Stomach (tissue), 9 donors: ENCODE measurements around the gene ENTPD6. TPM values are rescaled to one million over a fixed set of nuclear protein-coding genes. Genes with fewer than 3 reads are reported as not detected.
"Not testable (repeated sequence)": the region's sequence is repeated elsewhere in the genome, so short reads cannot be mapped to it uniquely, and the experiment has no call there.

Experiments used
- DNase-seq, 2 donors: peaks; one replicate each; pipeline versions ENCODE4 v3.0.0 to v3.0.0-alpha.2; 2013 to 2019
- H3K27ac ChIP-seq, 5 donors: fragments of 200-600 bp in 4 of 5; sonication (generic) in 4 of 5; one replicate each; pipeline ENCODE4 v1.5.1; 2013 to 2019; ENCODE audit warnings: mild to moderate bottlenecking in 1 of 5, moderate library complexity in 1 of 5
- H3K27me3 ChIP-seq, 3 donors: fragments of 200-600 bp; sonication (generic); one replicate each; pipeline ENCODE4 v1.5.1; 2017 to 2019; ENCODE audit warnings: mixed run types in 1 of 3
- H3K36me3 ChIP-seq, 4 donors: fragments of 200-600 bp; sonication (generic); 1 replicate in 3 of 4; 2 replicates in 1 of 4; pipeline ENCODE4 v1.5.1; 2016 to 2019
- H3K4me1 ChIP-seq, 4 donors: fragments of 200-600 bp; sonication (generic); one replicate each; pipeline ENCODE4 v1.5.1; 2016 to 2019
- H3K4me3 ChIP-seq, 4 donors: fragments of 200-600 bp; sonication (generic) in 3 of 4; one replicate each; pipeline ENCODE4 v1.5.1; 2016 to 2019; ENCODE audit warnings: mild to moderate bottlenecking in 1 of 4
- H3K9me3 ChIP-seq, 4 donors: fragments of 200-600 bp; sonication (generic); one replicate each; pipeline ENCODE4 v1.5.1; 2016 to 2019
- EP300 ChIP-seq: sonication (generic); formaldehyde crosslinking; IDR thresholded peaks from one replicate; pipeline ENCODE4 v1.6.1; 2017; ENCODE audit warnings: antibody characterized with exemption
- POLR2A ChIP-seq, 4 donors: fragments of 450-650 bp; IDR thresholded peaks; one replicate each; pipeline ENCODE4 v1.6.1; 2016; ENCODE audit warnings: antibody characterized with exemption in 4 of 4, control low read depth in 2 of 4, mild to moderate bottlenecking in 1 of 4, moderate library complexity in 1 of 4
- POLR2AphosphoS5 ChIP-seq, 3 donors: sonication (generic); formaldehyde crosslinking; IDR thresholded peaks; one replicate each; pipeline ENCODE4 v1.6.1; 2016; ENCODE audit warnings: antibody characterized with exemption in 3 of 3
- WGBS, 5 donors: extraction: QIAGEN DNeasy Blood & Tissue Kit in 3 of 5; methylation state at CpG; one replicate each; pipeline versions ENCODE4 v1.1.5 to v1.1.7; 2013 to 2018; 5-methylcytosine and 5-hydroxymethylcytosine counted together
- intact Hi-C: fragments of 100-400 bp; cut with DNase I; formaldehyde crosslinking; loops from one replicate; pipeline ENCODE4 v1.15.1; 2023; ENCODE audit warnings: low total_unique reads
- polyA plus RNA-seq, 3 donors: library from polyadenylated mRNA; stranded (reverse); fragments of 200-250 nt; gene quantifications; one replicate each; pipeline ENCODE4 v1.2.3, GENCODE V29; 2013
- total RNA-seq, 5 donors: library from RNA; depleted of rRNA; stranded (reverse); fragments of >200 nt; gene quantifications; one replicate each; pipeline versions ENCODE4 v1.1.0 to v1.2.3, GENCODE V29; 2014 to 2016
- TF ChIP-seq, protein P1 (sequence below), 7 experiments: fragments of 450-650 bp in 4 of 7; fragments of 200-600 bp in 3 of 7; sonication (generic) in 3 of 7; IDR thresholded peaks; one replicate each; pipeline ENCODE4 v1.5.1; 2016 to 2019; ENCODE audit warnings: antibody characterized with exemption in 7 of 7, control low read depth in 2 of 7, mild to moderate bottlenecking in 1 of 7
- donor health status: healthy with polysubstance abuse.
- donor health status: Bipolar disorder and iron deficiency.
- donor health status: healthy.

Gene ENTPD6
- total and polyA plus RNA-seq, 8 donors, result 38.5 to 110 (median 66.5) TPM

DNA sequence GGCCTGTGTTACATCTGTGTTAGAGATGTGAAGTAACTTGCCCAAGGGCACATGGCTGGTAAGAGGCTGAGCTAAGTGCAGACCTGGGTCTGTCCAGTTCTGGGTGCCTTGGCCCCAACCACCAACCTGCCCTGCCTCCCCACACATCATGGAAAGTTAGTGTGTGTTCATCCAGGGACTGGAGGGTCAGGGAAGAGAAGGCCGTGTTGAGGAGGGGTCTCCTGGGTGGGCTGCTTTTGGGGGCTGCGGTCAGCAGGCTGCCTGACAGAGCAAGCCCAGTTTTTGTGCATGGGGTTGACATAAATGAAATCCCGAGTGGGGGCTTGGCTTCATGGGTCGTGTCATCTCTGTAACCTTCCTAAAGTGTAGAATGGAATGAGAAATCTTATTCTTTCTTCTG, 63.3 kb downstream of the ENTPD6 start:
- Histone ChIP-seq H3K27ac (no peak overlapping the region), H3K9me3 (no peaks in the 10 kb centered on the region), H3K36me3 (peaks cover 17 to 36% (median 32%) of the 10 kb centered on the region in 4 donors), H3K4me1 (peaks cover 18 to 48% (median 38%) of the 10 kb centered on the region in 4 donors), H3K4me3 (no peak overlapping the region), H3K27me3 (no peaks in the 10 kb centered on the region)
- WGBS, 5 donors, result 70 to 89% (median 83%) methylated on average over 4 of the region's 4 CpGs
- no peak for DNase-seq
- intact Hi-C loops, result no loop called here
- TF ChIP-seq EP300, result no peak
- TF ChIP-seq, protein P1, sequence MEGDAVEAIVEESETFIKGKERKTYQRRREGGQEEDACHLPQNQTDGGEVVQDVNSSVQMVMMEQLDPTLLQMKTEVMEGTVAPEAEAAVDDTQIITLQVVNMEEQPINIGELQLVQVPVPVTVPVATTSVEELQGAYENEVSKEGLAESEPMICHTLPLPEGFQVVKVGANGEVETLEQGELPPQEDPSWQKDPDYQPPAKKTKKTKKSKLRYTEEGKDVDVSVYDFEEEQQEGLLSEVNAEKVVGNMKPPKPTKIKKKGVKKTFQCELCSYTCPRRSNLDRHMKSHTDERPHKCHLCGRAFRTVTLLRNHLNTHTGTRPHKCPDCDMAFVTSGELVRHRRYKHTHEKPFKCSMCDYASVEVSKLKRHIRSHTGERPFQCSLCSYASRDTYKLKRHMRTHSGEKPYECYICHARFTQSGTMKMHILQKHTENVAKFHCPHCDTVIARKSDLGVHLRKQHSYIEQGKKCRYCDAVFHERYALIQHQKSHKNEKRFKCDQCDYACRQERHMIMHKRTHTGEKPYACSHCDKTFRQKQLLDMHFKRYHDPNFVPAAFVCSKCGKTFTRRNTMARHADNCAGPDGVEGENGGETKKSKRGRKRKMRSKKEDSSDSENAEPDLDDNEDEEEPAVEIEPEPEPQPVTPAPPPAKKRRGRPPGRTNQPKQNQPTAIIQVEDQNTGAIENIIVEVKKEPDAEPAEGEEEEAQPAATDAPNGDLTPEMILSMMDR (IDR thresholded peaks at IDR 0.05), result no peak
- TF ChIP-seq POLR2AphosphoS5 (IDR thresholded peaks at IDR 0.05), result no peak
- no peak for TF ChIP-seq POLR2A (IDR thresholded peaks at IDR 0.05)

DNA sequence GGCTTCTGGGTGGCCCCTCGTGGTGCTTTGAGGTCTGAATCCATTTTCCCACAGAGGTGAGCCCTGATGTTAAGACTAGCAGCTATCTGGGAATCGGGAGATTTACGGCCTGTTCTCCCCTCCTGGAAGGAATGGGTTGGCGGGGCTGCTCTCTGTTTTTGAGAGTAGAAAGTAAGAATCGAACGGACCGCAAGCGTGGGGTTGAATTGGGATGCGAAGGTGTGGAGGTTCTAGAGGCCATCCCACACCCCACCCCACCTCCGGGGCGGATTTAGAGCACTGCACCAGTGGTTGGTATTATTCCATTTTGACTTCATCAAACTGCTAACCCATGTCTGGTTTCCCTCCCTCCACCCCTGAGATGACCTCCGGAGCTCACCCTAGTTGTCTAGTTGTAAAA, 63.8 kb downstream of the ENTPD6 start:
- Histone ChIP-seq H3K4me3 (no peak overlapping the region), H3K9me3 (no peaks in the 10 kb centered on the region), H3K36me3 (peaks cover 17 to 36% (median 32%) of the 10 kb centered on the region in 4 donors), H3K27me3 (no peaks in the 10 kb centered on the region), H3K27ac (no peak overlapping the region), H3K4me1 (peaks cover 14 to 42% (median 35%) of the 10 kb centered on the region in 4 donors)
- TF ChIP-seq, protein P1 (IDR thresholded peaks at IDR 0.05), result no peak
- TF ChIP-seq EP300 (no peak), POLR2A (IDR thresholded peaks at IDR 0.05) (no peak), POLR2AphosphoS5 (IDR thresholded peaks at IDR 0.05) (no peak)
- no peak for DNase-seq
- 88 to 97% (median 93%) methylated on average over 12 of the region's 12 CpGs for WGBS, 5 donors
- intact Hi-C loops, result no loop called here

DNA sequence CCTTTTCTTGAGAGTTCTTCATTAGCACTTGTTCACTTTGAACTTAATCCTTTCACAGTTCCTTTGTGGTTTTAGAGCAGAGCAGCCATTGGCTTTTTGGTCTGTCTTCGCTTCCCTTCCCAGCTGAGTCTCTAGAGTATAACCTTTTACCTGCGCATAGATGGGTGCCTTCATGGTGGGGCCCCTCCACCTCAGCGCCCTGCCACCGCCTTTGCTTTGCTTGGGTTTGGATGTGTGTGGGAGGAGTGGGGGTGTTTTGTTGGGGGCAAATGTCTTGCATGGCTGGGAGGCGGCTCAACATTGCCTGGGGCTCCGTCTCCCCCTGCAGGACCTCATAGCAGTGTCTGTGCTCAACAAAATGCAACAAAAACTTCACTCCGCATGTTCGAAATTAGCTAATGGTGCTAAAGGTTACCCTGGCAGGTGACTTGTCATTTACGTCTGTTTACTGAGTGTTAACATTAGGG, 64.3 kb downstream of the ENTPD6 start:
- Histone ChIP-seq H3K4me1 (peaks cover 13 to 38% (median 33%) of the 10 kb centered on the region in 4 donors), H3K4me3 (no peak overlapping the region), H3K36me3 (peaks cover 17 to 36% (median 32%) of the 10 kb centered on the region in 4 donors), H3K27ac (no peak overlapping the region), H3K9me3 (no peaks in the 10 kb centered on the region), H3K27me3 (no peaks in the 10 kb centered on the region)
- TF ChIP-seq, protein P1 (IDR thresholded peaks at IDR 0.05), result no peak
- TF ChIP-seq POLR2AphosphoS5 (IDR thresholded peaks at IDR 0.05) (no peak), POLR2A (IDR thresholded peaks at IDR 0.05) (no peak), EP300 (no peak)
- intact Hi-C loops, result no loop called here
- peak in 1 of 2 donors; percentile 33 for DNase-seq
- 90 to 94% (median 92%) methylated on average over 9 of the region's 9 CpGs for WGBS, 5 donors

DNA sequence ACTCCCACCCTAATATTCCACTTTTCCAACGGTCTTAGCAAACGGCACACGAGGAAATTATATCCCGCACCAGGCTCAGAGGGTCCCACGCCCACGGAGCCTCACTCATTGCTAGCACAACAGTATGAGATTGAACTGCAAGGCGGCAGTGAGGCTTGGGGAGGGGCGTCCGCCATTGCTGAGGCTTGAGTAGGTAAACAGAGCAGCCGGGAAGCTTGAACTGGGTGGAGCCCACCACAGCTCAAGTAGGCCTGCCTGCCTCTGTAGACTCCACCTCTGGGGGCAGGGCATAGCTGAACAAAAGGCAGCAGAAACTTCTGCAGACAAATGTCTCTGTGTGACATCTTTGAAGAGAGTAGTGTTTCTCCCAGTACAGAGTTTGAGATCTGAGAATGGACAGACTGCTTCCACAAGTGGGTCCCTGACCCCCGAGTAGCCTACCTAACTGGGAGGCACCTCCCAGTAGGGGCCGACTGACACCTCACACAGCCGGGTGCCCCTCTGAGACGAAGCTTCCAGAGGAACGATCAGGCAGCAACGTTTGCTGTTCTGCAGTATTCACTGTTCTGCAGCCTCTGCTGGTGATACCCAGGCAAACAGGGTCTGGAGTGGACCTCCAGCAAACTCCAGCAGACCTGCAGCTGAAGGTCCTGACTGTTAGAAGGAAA, 65.4 kb downstream of the ENTPD6 start:
- peaks cover 17 to 36% (median 32%) of the 10 kb centered on the region in 4 donors for H3K36me3 ChIP-seq
- peaks cover 8 to 27% (median 22%) of the 10 kb centered on the region in 4 donors for H3K4me1 ChIP-seq
- DNase-seq, H3K27me3 ChIP-seq, H3K27ac ChIP-seq, H3K4me3 ChIP-seq, intact Hi-C loops, H3K9me3 ChIP-seq: not testable (repeated sequence)
- WGBS, 5 donors, result 85 to 92% (median 92%) methylated on average over 15 to 16 of the region's 16 CpGs
